NCI-H82 treated with DMSO at 0.1 percent for 48 hours (cell line): Measurements from ENCODE around the gene FAM181A.
A peak's percentile ranks its signal among the peaks of the same experiment; 100 is the strongest.

ENCODE experiments used
- DNase-seq: peaks from one replicate; lab custom pipeline; 2025; ENCODE audit not compliant: unreplicated experiment; lab: John Stamatoyannopoulos, UW

The FAM181A gene

DNA sequence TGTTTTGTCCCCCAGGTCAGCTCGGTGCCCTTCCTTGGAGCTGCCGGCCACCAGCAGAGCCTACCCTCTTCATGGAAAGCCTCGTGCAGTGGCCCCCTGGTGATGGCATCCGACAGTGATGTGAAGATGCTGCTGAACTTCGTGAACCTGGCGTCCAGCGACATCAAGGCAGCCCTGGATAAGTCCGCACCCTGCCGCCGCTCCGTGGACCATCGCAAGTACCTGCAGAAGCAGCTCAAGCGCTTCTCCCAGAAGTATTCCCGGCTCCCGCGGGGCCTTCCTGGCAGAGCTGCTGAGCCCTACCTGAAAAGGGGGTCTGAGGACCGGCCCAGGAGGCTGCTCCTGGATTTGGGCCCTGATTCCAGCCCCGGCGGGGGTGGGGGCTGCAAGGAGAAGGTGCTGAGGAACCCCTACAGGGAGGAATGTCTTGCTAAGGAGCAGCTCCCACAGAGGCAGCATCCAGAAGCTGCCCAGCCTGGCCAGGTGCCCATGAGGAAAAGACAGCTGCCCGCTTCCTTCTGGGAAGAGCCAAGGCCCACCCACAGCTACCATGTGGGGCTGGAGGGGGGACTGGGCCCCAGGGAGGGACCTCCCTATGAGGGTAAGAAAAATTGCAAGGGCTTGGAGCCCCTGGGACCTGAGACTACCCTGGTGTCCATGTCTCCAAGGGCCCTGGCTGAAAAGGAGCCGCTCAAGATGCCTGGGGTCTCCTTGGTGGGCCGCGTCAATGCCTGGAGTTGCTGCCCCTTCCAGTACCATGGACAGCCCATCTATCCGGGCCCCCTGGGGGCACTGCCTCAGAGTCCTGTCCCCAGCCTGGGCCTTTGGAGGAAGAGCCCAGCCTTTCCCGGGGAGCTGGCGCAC lies 1.3 kb downstream of the FAM181A start:
- DNase-seq, result no peak

DNA sequence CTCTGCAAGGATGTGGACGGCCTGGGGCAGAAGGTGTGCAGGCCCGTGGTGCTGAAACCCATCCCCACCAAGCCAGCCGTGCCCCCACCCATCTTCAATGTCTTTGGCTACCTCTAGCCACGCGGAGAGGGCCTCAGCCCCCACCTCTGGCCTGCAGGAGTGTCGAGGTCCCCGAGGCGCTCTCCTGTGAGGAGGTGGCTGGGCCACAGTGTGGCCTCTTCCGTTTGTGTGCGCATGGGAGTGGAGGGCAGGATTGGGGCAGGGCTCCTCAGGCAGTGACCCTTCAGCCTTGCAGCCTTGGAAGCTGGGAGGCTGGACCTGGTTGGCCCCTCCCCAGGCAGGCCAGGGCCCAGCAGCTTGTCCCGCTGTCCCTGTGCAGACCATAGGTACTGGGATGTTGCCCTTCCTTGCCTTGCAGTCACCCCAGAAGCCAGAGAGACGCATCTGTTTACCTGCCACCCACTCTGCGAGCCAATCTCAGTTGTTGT lies 1.9 kb downstream of the FAM181A start:
- DNase-seq, result no peak

DNA sequence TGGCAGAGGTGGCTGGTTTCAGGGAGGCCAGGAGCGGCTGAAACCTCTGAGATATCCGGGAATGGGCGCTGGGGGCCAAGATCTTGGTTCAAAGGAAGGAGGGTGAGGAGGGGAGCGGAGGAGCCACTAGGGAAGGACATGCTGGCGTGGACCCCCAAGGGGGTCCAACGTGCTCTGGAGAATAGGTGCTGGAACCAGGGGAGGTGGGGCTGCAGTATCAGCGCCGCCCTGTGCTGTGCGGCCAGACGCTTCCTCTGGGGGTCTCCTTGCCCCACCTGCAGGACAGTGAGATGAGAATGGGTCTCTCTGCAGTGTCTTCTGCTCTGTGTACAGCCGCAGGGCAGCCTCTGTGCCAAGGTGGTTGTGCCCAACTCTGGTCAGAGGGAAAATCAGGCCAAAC lies 2.5 kb downstream of the FAM181A start:
- no peak for DNase-seq

DNA sequence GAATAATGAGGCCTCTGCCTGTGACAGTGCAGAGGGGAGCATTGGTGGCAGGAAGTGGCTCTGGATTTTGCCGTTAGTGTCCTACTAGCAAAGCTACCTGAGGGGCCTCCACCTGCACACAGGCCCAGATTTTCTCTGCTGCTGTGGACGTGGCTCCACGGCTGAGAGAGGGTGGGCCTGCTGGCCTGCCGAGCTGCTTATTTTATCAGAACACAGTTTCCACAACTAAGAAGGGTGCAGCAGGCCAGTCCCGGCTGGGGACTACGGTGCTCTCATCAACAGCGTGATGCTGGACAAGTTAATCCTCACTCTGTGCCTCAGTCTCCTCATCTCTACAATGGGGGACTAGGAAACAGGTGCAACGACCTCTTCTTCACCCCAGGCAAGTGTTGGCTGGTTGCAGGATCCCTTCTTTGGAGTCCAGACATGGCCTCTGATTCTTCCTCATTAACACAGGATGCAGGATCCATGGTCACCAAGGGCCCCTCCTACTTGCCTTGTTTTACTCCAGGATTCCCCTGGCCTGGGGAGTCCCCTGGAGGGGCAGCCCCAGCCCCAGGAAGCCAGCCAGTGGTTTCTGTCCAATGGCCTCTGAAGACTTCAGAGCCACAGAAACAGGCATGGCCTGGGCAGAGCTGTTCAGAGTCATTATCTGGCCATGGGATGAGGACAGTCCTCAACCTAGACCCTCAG lies 3.3 kb downstream of the FAM181A start:
- DNase-seq, result no peak

DNA sequence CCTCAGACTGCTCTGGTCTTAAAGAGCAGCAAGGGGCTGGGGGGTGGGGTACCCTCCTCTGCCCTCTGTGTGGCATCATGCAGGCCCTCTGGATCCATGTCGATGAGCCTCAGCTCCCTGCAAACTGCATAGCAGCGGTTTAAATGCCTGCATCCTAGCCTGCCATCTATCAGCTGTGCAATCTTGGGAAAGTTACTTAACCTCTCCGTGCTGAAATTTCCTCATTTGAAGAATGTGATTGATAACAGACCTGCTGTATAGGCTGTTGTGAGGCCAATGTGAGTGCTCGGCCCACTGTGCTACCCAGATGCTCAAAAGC lies 3.8 kb downstream of the FAM181A start:
- DNase-seq, result no peak

DNA sequence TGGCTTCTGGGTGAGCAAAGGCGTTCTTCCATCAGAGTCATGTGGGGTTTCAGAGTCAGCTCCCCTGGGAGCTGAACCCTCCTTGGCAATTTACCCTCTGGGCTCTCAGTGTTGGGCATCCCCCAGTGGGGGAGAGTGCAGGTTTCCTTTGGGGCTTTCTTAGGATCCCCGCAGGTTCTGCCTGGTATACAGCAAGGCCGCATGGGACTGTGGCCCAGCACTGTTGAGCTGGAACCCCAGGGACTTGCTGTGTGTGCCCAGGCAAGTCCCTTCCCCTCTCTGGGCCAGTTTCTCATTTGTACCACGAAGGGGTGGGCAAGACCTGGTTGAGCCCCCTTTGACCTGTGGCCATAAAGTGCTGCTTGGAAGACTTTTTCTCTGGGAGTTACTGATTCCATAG lies 5.5 kb downstream of the FAM181A start:
- DNase-seq, result no peak

DNA sequence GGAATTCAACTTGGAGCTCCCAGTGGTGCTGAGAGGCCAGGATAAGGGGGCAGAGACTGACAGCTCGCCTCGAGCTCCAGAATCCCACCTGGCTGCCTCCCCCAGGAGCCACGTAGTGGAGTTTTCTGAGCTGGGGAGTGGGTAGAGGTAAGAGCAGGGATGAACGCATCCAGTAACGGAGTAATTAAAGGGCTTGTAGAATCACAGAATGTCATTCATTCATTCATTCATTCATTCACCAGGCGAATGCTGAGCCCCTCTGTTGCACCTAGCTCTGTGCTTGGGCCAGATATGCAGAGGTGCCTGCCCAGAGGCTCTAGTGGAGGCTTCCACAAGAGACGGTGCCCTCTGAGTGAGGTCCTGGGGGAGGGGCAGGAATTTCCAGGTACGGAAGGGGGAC lies 8.1 kb downstream of the FAM181A start:
- DNase-seq, result no peak

DNA sequence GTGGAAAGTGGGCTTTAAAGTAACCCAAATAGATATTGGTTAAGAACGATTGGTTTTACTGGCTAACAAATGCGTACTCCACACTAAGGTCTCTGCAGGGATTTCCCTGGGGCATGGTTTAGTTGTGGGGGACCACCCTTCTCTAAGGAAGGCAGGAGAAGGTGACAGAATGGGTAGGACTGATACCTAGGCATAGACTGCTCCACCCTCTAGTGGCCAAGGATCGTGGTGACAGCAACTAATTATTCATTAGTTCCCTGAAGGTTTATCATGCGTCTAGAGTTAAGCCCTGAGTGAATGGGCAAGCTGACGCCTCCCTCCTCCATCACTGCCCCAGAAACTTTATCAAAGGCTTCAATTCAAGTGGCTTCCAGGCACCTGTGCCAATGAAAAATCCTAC lies 9.1 kb downstream of the FAM181A start:
- DNase-seq, result peak; percentile 29

DNA sequence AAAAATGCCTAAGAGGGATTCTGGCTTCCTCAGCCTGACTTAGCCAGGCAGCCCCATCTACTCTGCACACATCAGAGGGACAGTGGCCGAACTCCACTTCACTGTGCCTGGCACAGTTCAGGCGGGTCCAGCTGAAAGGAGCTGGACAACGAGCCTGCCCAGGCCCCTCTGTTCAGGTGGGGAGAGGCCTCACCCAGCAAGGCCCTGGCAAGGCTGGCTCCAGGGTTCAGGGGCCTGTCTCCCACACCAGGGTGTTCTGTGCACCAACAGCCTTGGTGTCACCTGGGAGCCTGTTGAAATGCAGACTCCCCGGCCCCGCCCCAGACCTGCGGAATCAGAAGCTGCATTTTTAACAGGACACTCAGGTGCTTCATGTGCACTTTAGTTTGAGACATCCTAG lies 9.8 kb downstream of the FAM181A start:
- DNase-seq, result no peak

DNA sequence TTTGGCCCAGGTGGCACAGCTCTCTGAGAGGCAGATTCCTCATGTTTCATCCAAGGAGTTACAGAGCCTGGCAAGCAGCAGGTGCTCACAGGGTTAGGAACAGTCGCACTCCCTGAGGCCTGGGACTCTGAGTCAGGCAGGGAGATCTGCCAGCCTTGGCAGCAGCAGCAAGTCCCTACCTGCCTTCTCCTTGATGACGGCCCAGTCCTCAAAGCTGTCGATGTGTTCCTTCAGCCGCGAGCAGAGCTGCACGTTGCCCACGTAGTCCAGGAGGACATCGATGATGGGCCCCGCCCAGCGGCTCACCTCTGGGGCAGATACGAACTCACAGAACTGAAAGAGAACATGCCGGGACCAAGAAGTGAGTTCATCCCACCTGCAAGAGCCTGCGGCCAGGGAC lies 10.4 kb downstream of the FAM181A start:
- DNase-seq, result no peak

DNA sequence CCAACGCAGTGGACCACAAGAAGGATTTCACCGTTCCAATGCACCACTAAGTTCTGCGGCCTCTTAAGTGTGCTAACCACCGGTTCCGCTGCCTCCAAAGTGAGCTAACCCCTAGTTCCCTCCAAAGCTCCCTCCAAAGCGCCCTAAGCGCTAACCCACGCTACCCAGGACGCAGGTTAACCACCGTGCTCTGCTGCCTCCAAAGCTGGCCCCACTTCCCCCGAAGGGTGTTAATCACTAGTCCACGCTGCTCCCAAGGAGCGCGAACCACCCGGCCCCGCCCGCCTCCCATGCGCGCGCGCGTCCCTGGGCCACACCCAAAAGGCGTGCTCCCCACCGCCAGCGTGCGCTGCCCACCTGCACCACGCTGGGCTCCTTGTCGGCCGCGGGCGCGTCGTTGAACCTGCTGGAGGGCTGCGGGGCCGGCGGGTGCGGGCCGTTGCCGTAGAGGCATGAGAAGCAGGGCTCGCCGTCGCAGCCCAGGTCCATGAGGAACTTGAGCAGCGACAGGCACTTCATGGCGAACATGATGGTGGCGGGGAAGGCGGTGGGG lies 11.7 kb downstream of the FAM181A start:
- DNase-seq, result no peak

DNA sequence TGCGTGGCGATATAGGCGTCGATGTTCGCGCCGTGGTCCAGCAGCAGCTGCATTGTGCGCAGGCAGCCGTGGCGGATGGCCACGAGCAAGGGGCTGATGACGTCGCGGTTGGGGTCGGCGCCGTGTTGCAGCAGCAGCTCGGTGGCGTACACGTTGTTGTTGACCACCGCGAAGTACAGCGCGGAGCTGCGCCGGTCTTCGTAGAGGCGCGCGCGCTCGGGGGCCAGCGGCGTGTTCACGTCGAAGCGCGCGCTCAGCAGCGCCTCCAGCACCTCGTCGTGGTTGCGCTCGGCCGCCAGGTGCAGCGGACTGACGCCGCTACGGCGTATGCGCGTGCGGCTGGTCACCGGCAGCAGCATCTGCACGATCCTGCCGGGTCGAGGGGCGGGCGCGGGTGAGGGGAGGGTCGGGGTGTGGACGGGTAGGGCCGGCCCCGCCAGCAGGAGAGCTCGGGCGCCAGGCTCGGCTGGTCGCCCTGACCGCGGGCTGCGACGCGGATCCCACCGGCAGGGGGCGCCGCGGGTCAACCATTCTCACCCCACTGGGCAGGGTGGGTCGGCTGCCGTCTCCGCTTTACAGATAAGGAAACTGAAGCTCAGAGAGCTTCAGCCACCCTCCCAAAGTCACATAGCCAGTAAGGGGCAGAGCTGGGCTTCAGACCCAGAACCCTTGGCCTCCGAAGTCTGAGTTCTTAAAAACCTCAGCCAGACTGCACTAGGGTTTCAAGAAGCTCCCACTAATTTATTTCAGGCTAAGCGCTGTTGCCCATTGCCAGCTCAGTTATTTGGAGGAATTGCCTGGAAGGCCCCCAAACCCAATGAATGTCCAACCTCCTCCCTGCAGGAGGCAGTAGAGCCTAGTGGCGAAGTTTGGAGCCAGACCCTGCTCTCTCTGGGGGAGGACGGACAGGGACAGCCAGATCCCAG lies 12.4 kb downstream of the FAM181A start:
- peak; percentile 37 for DNase-seq

DNA sequence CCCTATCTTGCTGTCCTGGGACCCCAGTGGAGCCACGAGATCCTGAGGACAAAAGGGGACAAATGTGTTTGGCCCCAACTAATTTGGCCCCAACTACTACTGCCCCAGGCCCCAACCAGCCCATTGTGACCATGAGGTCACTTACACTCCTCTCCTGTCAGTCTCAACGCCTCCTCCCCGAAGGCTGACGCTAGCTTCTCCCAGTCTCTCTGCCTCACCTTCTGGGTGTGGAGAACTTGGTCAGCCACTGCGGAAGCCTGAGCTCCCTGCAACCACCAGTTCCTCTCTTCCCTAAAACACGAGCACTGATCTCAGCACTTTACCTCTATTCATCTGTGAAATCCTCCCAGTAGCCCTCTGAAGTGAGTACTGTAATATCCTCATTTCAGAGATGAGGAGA lies 13.3 kb downstream of the FAM181A start:
- no peak for DNase-seq

DNA sequence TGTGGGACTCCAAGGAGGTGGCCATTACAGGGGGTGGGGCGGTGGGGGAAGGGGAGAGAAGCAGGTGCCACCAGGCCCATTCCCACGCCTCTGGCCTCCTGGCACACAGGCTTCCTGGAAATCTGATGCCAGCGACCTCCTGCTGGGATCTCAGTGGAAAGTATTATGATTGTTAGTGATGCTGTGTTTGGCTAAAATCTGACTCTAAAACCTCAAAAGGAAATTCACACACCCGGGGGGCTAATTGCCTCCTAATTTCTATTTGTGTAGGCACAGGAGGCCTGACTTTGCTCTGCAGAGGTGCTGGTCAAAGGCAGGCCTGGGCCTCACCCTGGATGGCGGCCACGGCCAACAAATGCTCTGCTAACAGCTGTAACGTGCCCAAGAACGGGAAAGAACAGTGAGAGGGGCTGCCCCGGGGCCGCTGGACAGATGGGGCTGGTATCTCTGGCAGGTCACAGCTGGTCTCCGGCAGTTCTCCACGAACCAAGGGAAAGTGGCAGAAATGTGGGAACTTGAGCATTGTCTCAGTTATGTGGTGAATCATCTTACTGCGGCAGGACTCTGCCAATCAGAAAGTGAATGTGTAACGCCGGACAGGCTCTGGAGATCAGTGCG lies 14.3 kb downstream of the FAM181A start:
- no peak for DNase-seq

DNA sequence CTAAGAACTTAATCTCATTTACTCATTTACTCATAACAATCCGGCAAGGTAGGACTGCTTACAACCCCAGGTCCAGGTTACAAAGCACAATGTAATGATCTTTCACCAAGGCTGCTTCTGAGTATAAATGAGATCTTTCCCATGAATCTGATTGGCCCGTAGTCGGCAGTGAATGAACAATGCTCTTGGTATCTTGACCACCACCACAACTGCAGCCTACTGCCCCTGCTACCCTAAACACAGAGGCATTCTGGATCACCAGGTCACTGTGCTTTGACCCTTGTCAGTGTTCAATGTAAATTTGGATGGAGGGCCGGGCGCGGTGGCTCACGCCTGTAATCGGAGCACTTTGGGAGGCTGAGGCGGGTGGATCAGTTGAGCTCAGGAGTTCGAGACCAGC lies 15.9 kb downstream of the FAM181A start:
- peak; percentile 51 for DNase-seq

DNA sequence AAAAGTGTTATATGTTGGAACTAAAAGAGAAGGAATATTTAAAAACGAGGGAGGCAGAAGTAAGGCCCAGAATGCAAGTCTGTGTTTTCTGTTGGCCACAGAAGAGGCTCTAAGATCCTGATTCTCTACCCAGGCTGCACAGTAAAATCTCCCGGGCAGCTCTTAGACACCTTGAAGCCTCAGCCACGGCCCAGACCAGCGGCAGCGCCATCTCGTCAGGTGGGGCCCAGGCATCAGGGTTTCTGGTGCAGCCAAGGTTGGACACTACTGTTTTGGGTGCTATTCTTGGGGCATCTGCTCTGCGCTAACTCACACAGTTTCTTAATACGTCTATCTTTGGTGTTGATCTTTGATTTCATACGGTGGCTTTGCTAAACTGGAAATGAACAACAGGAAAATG lies 16.8 kb downstream of the FAM181A start:
- DNase-seq, result no peak

DNA sequence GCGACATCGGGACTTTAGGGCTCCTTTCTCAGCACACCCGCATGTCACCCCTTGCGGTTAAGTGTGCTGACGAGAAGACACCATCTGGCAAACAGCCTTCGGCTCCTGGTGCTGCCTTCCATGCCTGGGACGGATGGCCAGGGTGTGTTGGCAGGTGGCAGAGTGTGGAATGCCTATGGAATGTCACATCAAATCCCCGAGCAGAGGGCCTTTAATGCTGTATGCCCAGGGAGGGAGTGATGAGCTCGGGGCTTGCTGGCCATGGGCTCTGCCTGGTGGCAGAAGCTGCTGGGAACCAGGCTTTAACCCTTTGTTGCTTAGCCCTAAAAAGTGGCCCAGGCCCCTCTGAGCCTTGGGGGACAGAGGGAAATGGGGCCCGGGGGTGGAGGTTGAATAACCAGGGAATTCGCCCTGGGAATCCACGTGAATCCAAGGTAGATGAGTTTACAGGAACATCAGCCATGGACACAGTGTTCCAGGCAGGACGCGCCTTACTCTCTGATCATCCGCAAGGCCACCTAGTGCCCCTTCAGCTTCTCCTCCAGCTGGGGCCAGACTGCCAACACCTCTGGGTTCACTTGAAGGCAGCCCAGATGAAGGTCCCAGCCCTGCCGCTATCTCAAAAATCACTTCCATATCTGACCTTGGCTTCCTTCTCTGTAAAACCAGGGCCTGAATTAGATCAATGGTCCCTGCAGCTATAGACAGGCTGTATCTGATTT lies 17.4 kb downstream of the FAM181A start:
- DNase-seq, result no peak

DNA sequence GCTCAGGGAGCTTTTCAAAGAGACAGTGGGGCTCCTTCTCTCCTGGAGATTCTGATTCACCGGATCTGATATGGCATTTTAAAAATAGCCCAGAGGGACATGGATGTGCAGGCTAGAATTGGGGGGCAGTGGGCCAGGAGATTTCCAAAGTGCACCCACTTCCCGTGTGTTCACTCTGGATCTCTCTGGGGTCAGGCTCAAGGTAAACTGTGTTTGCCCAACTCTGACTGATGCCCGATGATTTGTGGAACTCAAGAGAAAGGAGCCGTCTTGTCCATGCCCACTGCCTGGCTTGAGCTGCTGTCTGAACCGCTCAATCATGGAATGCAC lies 17.9 kb downstream of the FAM181A start:
- DNase-seq, result no peak

DNA sequence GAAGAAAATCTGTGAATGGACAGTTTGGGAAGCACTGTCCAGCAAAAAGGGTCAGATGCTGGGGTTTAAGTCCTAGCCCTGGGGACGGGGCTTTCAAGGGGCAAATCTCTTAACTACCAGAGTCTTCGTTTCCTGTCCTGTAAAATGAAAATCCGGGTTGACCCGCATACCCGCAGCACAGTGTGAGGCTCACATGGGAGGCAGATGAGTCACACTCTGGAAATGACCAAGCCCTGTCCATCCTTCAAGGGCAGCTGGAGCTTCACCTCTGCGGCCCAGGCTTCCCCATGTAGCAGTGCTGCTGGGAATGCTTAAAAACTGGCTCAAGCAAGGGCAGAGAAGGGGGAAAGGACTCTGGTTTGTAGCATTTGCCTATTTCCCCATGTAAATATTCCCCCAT lies 19.0 kb downstream of the FAM181A start:
- no peak for DNase-seq

DNA sequence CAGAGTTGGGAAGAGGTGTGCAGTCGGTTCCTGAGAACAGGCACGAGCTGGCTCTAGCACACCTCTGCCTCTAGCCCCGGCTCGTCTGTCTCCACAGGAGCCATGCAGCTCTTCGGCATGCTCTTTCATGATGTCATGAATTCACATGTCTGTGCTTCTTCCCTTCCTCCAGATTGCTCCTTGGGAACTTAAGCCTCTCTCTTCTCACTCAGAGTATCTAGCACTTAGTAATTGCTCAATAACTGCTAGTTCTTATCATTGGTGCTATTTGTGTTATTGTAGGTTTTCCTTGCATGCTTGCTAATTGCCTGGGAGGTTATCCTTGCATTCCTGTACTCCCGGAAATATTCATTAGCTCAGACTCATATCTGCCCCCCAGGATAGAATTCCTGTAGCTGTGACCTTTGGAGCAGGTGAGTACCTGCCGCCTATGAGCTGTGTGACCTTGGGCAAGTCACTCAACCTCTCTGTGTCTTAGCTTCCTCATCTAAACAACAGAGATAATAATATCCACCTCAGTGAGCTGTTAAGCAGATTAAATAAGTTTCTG lies 19.5 kb downstream of the FAM181A start:
- no peak for DNase-seq
